Loucy (cell line): ENCODE data around the gene ZNF835.

Source experiments
- H2AFZ ChIP-seq: fragments of 200-600 bp; sonication (generic); 2 replicates; pipeline ENCODE4 v1.6.0; 2016; ENCODE audit warnings: antibody characterized with exemption, mild to moderate bottlenecking, low read length, moderate library complexity
- H3F3A ChIP-seq: fragments of 200-600 bp; 2 replicates; pipeline ENCODE4 v1.6.0; 2016; ENCODE audit warnings: antibody characterized with exemption, low read depth, mild to moderate bottlenecking
- H3K27me3 ChIP-seq: fragments of 200-600 bp; sonication (generic); 2 replicates; pipeline ENCODE4 v1.6.1; 2014; ENCODE audit warnings: low read length, mild to moderate bottlenecking; ENCODE audit not compliant: insufficient read depth, poor library complexity, severe bottlenecking
- H3K36me3 ChIP-seq: fragments of 200-600 bp; sonication (generic); 2 replicates; pipeline ENCODE4 v1.6.1; 2016; ENCODE audit warnings: low read length; ENCODE audit not compliant: insufficient read depth
- H3K4me1 ChIP-seq: fragments of 200-600 bp; sonication (generic); 2 replicates; pipeline ENCODE4 v1.5.1; 2014; ENCODE audit warnings: low read length, mild to moderate bottlenecking; ENCODE audit not compliant: insufficient read depth, poor library complexity, severe bottlenecking
- H3K4me2 ChIP-seq: fragments of 200-600 bp; sonication (generic); 2 replicates; pipeline ENCODE4 v1.6.0; 2014; ENCODE audit warnings: antibody characterized with exemption, low read length, low read depth, mild to moderate bottlenecking; ENCODE audit not compliant: poor library complexity, severe bottlenecking
- H3K4me3 ChIP-seq: fragments of 200-600 bp; sonication (generic); 2 replicates; pipeline ENCODE4 v1.5.1; 2014; ENCODE audit warnings: low read length, mild to moderate bottlenecking, mixed read lengths; ENCODE audit not compliant: poor library complexity, severe bottlenecking
- H3K79me2 ChIP-seq: fragments of 200-600 bp; sonication (generic); 2 replicates; pipeline ENCODE4 v1.6.1; 2014; ENCODE audit warnings: low read length; ENCODE audit not compliant: insufficient read depth
- H3K9ac ChIP-seq: fragments of 200-600 bp; sonication (generic); 2 replicates; pipeline ENCODE4 v1.6.0; 2014; ENCODE audit warnings: mild to moderate bottlenecking, low read depth, low read length, moderate library complexity; ENCODE audit not compliant: poor library complexity, severe bottlenecking
- H3K9me2 ChIP-seq: fragments of 200-600 bp; sonication (generic); replicated peaks from 2 replicates; pipeline ENCODE4 v1.6.1; 2016; ENCODE audit warnings: low read depth, low read length, mixed read lengths
- H3K9me3 ChIP-seq: fragments of 200-600 bp; sonication (generic); 2 replicates; pipeline ENCODE4 v1.6.1; 2014; ENCODE audit warnings: mild to moderate bottlenecking, antibody characterized with exemption, low read length, low read depth; ENCODE audit not compliant: insufficient read depth
- H4K20me1 ChIP-seq: fragments of 200-600 bp; sonication (generic); 2 replicates; pipeline ENCODE4 v1.6.0; 2014; ENCODE audit warnings: antibody characterized with exemption, low read length, mild to moderate bottlenecking; ENCODE audit not compliant: insufficient read depth, poor library complexity, severe bottlenecking
- EZH2phosphoT487 ChIP-seq: fragments of 200-600 bp; IDR thresholded peaks from 2 replicates; pipeline ENCODE4 v1.6.1; 2018; ENCODE audit warnings: antibody characterized with exemption, mild to moderate bottlenecking, moderate library complexity, borderline replicate concordance
- TF ChIP-seq, protein P1 (sequence below): fragments of 200-600 bp; sonication (generic); conservative IDR thresholded peaks from 2 replicates; pipeline ENCODE4 v1.5.1; 2014; ENCODE audit warnings: mild to moderate bottlenecking, antibody characterized with exemption, low read length

ZNF835 gene

DNA sequence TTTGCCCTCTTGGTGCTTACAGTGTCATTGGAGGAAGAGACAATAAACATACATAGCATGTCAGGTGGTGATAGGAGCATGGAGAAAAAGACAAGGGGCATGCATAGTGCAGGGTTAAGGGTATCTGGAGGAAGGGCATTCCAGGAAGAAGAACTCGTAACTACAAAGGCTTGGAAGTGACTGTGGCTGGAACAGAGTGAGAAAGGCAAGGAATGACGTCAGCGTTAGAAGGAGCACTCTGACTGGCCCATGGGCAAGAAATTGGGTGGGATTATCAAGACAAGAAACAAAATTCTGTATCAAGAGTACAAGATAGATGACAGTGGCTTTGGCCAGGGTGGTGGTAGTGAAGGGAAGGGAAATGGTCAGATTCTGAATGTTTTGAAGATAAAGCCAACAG lies 17.4 kb downstream of the ZNF835 start:
- Histone ChIP-seq H3K9me2 (no peaks in the 10 kb centered on the region), H3F3A (no peaks in the 10 kb centered on the region), H3K4me1 (no peaks in the 10 kb centered on the region), H3K27me3 (no peaks in the 10 kb centered on the region), H2AFZ (no peak overlapping the region), H3K36me3 (no peaks in the 10 kb centered on the region), H4K20me1 (no peaks in the 10 kb centered on the region), H3K4me3 (no peak overlapping the region), H3K79me2 (no peaks in the 10 kb centered on the region), H3K9me3 (no peaks in the 10 kb centered on the region; the same call in 1 of the 2 replicates), H3K9ac (no peak overlapping the region), H3K4me2 (no peak overlapping the region)
- TF ChIP-seq EZH2phosphoT487: no peak
- TF ChIP-seq, protein P1, sequence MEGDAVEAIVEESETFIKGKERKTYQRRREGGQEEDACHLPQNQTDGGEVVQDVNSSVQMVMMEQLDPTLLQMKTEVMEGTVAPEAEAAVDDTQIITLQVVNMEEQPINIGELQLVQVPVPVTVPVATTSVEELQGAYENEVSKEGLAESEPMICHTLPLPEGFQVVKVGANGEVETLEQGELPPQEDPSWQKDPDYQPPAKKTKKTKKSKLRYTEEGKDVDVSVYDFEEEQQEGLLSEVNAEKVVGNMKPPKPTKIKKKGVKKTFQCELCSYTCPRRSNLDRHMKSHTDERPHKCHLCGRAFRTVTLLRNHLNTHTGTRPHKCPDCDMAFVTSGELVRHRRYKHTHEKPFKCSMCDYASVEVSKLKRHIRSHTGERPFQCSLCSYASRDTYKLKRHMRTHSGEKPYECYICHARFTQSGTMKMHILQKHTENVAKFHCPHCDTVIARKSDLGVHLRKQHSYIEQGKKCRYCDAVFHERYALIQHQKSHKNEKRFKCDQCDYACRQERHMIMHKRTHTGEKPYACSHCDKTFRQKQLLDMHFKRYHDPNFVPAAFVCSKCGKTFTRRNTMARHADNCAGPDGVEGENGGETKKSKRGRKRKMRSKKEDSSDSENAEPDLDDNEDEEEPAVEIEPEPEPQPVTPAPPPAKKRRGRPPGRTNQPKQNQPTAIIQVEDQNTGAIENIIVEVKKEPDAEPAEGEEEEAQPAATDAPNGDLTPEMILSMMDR: no peak

DNA sequence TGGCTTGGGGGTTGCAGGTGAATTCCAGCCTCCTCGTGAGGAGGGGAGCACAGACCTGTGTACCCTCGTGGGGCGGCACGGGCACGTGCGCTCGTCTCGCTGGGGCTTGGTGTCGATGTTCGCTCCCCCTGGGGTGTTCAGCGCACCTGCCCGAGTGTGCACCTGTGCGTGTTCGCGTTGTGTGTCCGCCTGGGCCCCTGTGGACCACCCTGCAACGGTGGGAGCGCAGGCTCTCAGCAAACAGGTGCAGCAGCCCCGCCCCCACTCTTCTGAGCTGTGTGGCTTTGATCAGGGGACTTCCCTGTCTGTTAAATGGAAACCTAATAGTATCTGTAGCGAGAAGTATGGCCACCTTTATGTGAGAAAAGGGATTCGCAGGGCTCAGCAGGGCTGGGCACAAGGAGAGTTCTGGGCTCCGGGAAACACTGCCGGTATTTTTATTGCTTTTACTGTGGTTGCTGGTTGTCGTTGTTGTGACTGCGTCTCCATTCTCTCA lies 28.0 kb downstream of the ZNF835 start:
- Histone ChIP-seq H3K36me3 (no peaks in the 10 kb centered on the region), H3F3A (no peaks in the 10 kb centered on the region), H3K4me3 (no peak overlapping the region), H3K9me3 (peaks cover 5% of the 10 kb centered on the region; the same call in 1 of the 2 replicates), H3K4me2 (no peak overlapping the region), H2AFZ (no peak overlapping the region), H3K79me2 (no peaks in the 10 kb centered on the region), H3K9ac (no peak overlapping the region), H3K4me1 (no peaks in the 10 kb centered on the region), H3K9me2 (no peaks in the 10 kb centered on the region), H3K27me3 (no peaks in the 10 kb centered on the region), H4K20me1 (no peaks in the 10 kb centered on the region)
- TF ChIP-seq EZH2phosphoT487: no peak
- TF ChIP-seq, protein P1: no peak

DNA sequence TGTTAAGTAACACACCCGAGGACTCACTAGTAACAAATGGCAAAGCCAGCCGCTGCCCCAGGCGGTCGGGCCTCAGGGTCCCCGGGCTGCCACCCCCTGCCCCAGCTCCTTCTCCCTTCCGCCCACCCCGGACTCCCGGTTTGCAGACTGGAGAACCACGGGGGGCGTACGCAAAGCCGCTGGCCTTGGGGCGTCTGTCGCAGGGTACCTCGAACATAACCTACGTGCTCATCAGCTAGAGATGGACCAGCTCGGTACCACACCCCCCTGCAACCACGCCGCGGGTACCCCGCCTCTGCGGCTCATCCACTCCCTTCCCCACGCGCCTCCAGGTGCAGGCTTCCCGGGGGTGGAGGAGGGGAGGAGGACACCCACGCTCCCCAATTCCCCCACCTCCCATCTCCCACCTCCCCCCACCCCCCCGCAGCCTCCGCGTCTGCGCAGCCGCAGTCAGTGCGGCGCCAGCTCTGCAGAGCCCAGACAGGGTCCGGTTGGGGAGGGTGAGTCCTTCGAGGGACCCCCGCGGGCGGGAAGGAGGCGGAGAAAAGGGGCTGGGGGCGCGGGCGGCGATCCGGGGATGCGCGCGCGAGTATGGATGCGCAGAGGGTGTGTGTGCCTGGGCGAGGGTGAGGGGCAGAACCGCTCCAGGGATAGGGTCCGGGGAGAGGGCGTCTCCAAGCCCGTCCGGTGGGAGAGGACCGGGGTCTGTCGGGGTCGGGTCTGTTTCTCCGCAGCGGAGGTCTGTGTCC lies 28.7 kb downstream of the ZNF835 start, which contains the start of gene SMIM17:
SMIM17 (plus strand) TSS at position 449 of the 749 bp plus-strand sequence. CDS start 2,509 bp downstream, outside the sequence.
- no peaks in the 10 kb centered on the region for H3K9me2 ChIP-seq
- no peaks in the 10 kb centered on the region for H4K20me1 ChIP-seq
- H3K4me2 ChIP-seq: no peak within 1 kb of the TSS
- H2AFZ ChIP-seq: no peak within 1 kb of the TSS
- no peaks in the 10 kb centered on the region for H3K27me3 ChIP-seq
- H3K9ac ChIP-seq: no peak within 1 kb of the TSS
- no peaks in the 10 kb centered on the region for H3K4me1 ChIP-seq
- TF ChIP-seq EZH2phosphoT487: no peak
- TF ChIP-seq, protein P1: no peak
- peaks cover 5% of the 10 kb centered on the region; the same call in 1 of the 2 replicates for H3K9me3 ChIP-seq
- H3K4me3 ChIP-seq: no peak within 1 kb of the TSS
- H3K36me3 ChIP-seq: no peaks in the 10 kb centered on the region
- H3F3A ChIP-seq: no peaks in the 10 kb centered on the region
- no peaks in the 10 kb centered on the region for H3K79me2 ChIP-seq
